ENCODE data around the gene SLC16A10. TPM values are rescaled to one million over a fixed set of nuclear protein-coding genes. Genes with fewer than 3 reads are reported as not detected.

Gene SLC16A10
- total and polyA plus RNA-seq, 2 donors (not counting 3 experiments of a cell fraction or from before 2014, with no cell fraction given), result not detected

DNA sequence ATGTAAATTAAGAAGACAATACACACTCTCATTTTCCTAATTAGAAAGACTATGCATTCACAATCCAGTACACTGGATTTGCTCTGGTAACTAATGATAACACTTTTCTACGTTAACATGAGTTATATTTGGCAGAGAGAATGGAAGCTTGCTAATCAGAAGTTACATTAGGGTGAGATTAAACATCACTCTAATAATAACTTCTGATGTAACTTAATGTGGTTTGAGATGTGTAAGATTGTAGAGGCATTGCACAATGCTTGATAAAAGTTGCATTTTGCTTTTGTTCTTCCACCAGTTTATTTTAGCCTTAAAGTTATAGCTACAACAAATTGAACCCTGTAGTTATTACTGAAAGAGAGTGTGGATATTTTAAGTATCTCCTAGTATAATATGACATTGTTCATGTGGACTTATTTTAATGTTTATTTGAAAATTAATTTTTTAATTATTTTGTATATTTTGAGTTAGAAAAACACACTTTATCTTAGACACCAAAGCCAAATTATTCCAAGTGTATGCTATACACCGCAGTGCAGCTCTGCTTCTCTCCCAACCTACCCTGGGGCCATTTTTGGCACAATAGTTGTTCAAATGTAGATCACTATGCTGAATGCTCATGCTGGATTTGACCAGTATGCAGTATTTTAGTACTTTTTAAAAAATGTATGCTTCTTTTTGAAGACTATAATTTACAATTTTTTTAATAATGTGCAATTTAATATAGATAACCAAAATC lies 143.2 kb downstream of the SLC16A10 start:
- BruUV-seq (replicated peaks), result no TSS peak
- dilution Hi-C loops (cut with MboI; ENCODE audit: extremely low pct_ligation_motif_present, low sequenced_read_pairs), result no loop called here
- H3K9me1 ChIP-seq (replicated peaks; ENCODE audit: control insufficient read depth, extremely low read depth, insufficient read depth, low read length), result no peaks in the 10 kb centered on the region
- CTCF ChIA-PET, result interaction anchor here (1.0 to 1.3 kb wide), 2 partner anchors 10 to 219 kb away, joined by 4 read pairs; no protein-coding TSS in a partner anchor
- no peak overlapping the region for H2AFZ ChIP-seq (ENCODE audit: low read depth, low read length)
- POLR2A ChIA-PET, result no interaction called here
- H3K9me3 ChIP-seq (replicated peaks; ENCODE audit: control insufficient read depth, insufficient read depth, low read length), result no peaks in the 10 kb centered on the region
- FAIRE-seq (no peak), DNase-seq (ENCODE audit: low read depth, low spot score) (no peak)
- no peak overlapping the region for H3K4me3 ChIP-seq (replicated peaks in 1 of 3; ENCODE audit: insufficient read depth in 1 of 3, low read depth in 1 of 3, low read length in 3 of 3)
- H3K27ac ChIP-seq (ENCODE audit: insufficient read depth, low read depth, low read length), result no peak overlapping the region
- H3K36me3 ChIP-seq (ENCODE audit: control insufficient read depth in 2 of 2, extremely low read depth in 1 of 2, insufficient read depth in 2 of 2, low read length in 2 of 2), result no peaks in the 10 kb centered on the region
- intact Hi-C loops (cut with micrococcal nuclease), result no loop called here
- no peaks in the 10 kb centered on the region for H4K20me1 ChIP-seq (replicated peaks; ENCODE audit: control insufficient read depth, extremely low read depth, insufficient read depth, low read length)
- no peaks in the 10 kb centered on the region for H3K4me1 ChIP-seq (ENCODE audit: control insufficient read depth, extremely low read depth, insufficient read depth, low read length)
- H3K27me3 ChIP-seq (ENCODE audit: control insufficient read depth in 2 of 2, insufficient read depth in 2 of 2, low read length in 2 of 2), result peaks cover 0 to 5% of the 10 kb centered on the region in 2 experiments
- no peak overlapping the region for H3K4me2 ChIP-seq (ENCODE audit: insufficient read depth, low read length)
- no peaks in the 10 kb centered on the region for H3K79me2 ChIP-seq (ENCODE audit: control insufficient read depth, insufficient read depth, low read length)
- TF ChIP-seq, protein P1, sequence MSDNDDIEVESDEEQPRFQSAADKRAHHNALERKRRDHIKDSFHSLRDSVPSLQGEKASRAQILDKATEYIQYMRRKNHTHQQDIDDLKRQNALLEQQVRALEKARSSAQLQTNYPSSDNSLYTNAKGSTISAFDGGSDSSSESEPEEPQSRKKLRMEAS (IDR thresholded peaks at IDR 0.05; ENCODE audit: insufficient read depth, insufficient read length), result no peak
- TF ChIP-seq POLR2A (IDR thresholded peaks at IDR 0.05; ENCODE audit: low read depth, low read length), result no peak
- no peak for TF ChIP-seq JUN (IDR thresholded peaks at IDR 0.05; ENCODE audit: borderline replicate concordance, insufficient read depth, insufficient read length, low read depth)
- no peak for TF ChIP-seq GATA2 (IDR thresholded peaks at IDR 0.05; ENCODE audit: insufficient read depth, insufficient read length, low read depth, low read length)
- TF ChIP-seq EZH2 (IDR thresholded peaks at IDR 0.05; ENCODE audit: borderline replicate concordance, low read depth, low read length, severe bottlenecking), result no peak
- TF ChIP-seq POLR2AphosphoS5 (IDR thresholded peaks at IDR 0.05; ENCODE audit: insufficient read depth, low read depth, low read length), result no peak
- TF ChIP-seq FOS (IDR thresholded peaks at IDR 0.05; ENCODE audit: borderline replicate concordance, insufficient read depth, low read length), result no peak
- TF ChIP-seq, protein P2, sequence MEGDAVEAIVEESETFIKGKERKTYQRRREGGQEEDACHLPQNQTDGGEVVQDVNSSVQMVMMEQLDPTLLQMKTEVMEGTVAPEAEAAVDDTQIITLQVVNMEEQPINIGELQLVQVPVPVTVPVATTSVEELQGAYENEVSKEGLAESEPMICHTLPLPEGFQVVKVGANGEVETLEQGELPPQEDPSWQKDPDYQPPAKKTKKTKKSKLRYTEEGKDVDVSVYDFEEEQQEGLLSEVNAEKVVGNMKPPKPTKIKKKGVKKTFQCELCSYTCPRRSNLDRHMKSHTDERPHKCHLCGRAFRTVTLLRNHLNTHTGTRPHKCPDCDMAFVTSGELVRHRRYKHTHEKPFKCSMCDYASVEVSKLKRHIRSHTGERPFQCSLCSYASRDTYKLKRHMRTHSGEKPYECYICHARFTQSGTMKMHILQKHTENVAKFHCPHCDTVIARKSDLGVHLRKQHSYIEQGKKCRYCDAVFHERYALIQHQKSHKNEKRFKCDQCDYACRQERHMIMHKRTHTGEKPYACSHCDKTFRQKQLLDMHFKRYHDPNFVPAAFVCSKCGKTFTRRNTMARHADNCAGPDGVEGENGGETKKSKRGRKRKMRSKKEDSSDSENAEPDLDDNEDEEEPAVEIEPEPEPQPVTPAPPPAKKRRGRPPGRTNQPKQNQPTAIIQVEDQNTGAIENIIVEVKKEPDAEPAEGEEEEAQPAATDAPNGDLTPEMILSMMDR (IDR thresholded peaks at IDR 0.05; ENCODE audit: extremely low read depth in 1 of 2, insufficient read depth in 1 of 2, low read depth in 1 of 2, low read length in 2 of 2), result no peak
- TF ChIP-seq MYC (IDR thresholded peaks at IDR 0.05; ENCODE audit: low read depth, low read length), result no peak
- H3K9ac ChIP-seq (replicated peaks; ENCODE audit: extremely low read depth, insufficient read depth, low read length), result no peak overlapping the region

Data from endothelial cell of umbilical vein (primary cell).